PC-9 (cell line): Measurements from ENCODE around the gene TGFB1I1. TPM values are rescaled to one million over a fixed set of nuclear protein-coding genes. Genes with fewer than 3 reads are reported as not detected.

Source experiments
- BruUV-seq: library from RNA; stranded (reverse); fragments of 400-500 nt; replicated peaks from 2 replicates; lab custom pipeline; 2021; lab: Mats Ljungman, UMichigan
- CTCF ChIA-PET: fragments of 300-600 bp; sonication (Branson Sonifier 250); formaldehyde crosslinking; loops from one replicate; lab custom pipeline; 2022; ENCODE audit warnings: antibody characterized with exemption; lab: Charles Lee
- POLR2A ChIA-PET: fragments of 300-600 bp; sonication (Branson Sonifier 250); formaldehyde crosslinking; loops from one replicate; lab custom pipeline; 2022; ENCODE audit warnings: antibody characterized with exemption; ENCODE audit not compliant: unreplicated experiment; lab: Charles Lee
- DNase-seq, 2 experiments: peaks; one replicate each; pipeline versions ENCODE4 v3.0.0 to v3.0.0-alpha.2; 2015 to 2022; ENCODE audit warnings: mixed read lengths in 1 of 2
- H2AFZ ChIP-seq: fragments of 200-600 bp; sonication (generic); 2 replicates; pipeline ENCODE4 v1.8.1; 2017; ENCODE audit warnings: antibody characterized with exemption
- H3F3A ChIP-seq: fragments of 200-600 bp; sonication (generic); 2 replicates; pipeline ENCODE4 v1.8.1; 2017; ENCODE audit warnings: antibody characterized with exemption, mild to moderate bottlenecking, low read depth; ENCODE audit not compliant: insufficient read depth
- H3K27ac ChIP-seq: fragments of 200-600 bp; sonication (generic); 2 replicates; pipeline ENCODE4 v1.6.1; 2016; ENCODE audit warnings: mixed run types
- H3K27me3 ChIP-seq: fragments of 200-600 bp; sonication (generic); 2 replicates; pipeline ENCODE4 v1.6.1; 2016; ENCODE audit warnings: low read depth, mixed run types; ENCODE audit not compliant: insufficient read depth
- H3K36me3 ChIP-seq: fragments of 200-600 bp; sonication (generic); 2 replicates; pipeline ENCODE4 v1.6.1; 2016; ENCODE audit warnings: low read depth, mixed run types
- H3K4me1 ChIP-seq: fragments of 200-600 bp; sonication (generic); replicated peaks from 2 replicates; pipeline ENCODE4 v1.6.1; 2016; ENCODE audit warnings: mixed run types; ENCODE audit not compliant: insufficient read depth
- H3K4me2 ChIP-seq: fragments of 200-600 bp; sonication (generic); 2 replicates; pipeline ENCODE4 v1.6.1; 2017; ENCODE audit warnings: mixed run types
- H3K4me3 ChIP-seq: fragments of 200-600 bp; sonication (generic); 2 replicates; pipeline ENCODE4 v1.6.1; 2016; ENCODE audit warnings: mixed run types
- H3K79me2 ChIP-seq: fragments of 200-600 bp; sonication (generic); 2 replicates; pipeline ENCODE4 v1.6.1; 2017; ENCODE audit warnings: low read depth, mixed run types
- H3K9me2 ChIP-seq: fragments of 200-600 bp; sonication (generic); 2 replicates; pipeline ENCODE4 v1.8.1; 2017; ENCODE audit warnings: mild to moderate bottlenecking; ENCODE audit not compliant: insufficient read depth
- H3K9me3 ChIP-seq: fragments of 200-600 bp; sonication (generic); 2 replicates; pipeline ENCODE4 v1.8.1; 2016; ENCODE audit warnings: low read depth; ENCODE audit not compliant: insufficient read depth
- H4K20me1 ChIP-seq: fragments of 200-600 bp; sonication (generic); 2 replicates; pipeline ENCODE4 v1.8.1; 2017; ENCODE audit not compliant: insufficient read depth
- CTCF ChIP-seq: fragments of 200-600 bp; sonication (generic); conservative IDR thresholded peaks from 2 replicates; pipeline ENCODE4 v1.6.1; 2017; ENCODE audit warnings: mixed run types, antibody characterized with exemption, mild to moderate bottlenecking, moderate library complexity
- EZH2 ChIP-seq: fragments of 200-600 bp; sonication (generic); IDR thresholded peaks from 2 replicates; pipeline ENCODE4 v1.8.0; 2017; ENCODE audit warnings: antibody characterized with exemption, low read depth
- intact Hi-C: fragments of 100-400 bp; cut with micrococcal nuclease; formaldehyde crosslinking; loops from one replicate; pipeline ENCODE4 v1.10.0; 2022; ENCODE audit not compliant: unreplicated experiment
- total RNA-seq: library from RNA; stranded (reverse); gene quantifications from 2 replicates; pipeline ENCODE4 v1.2.3, GENCODE V29; 2021

Gene TGFB1I1
- total RNA-seq, 1 experiment from 2014 or later = 9.0 TPM

DNA sequence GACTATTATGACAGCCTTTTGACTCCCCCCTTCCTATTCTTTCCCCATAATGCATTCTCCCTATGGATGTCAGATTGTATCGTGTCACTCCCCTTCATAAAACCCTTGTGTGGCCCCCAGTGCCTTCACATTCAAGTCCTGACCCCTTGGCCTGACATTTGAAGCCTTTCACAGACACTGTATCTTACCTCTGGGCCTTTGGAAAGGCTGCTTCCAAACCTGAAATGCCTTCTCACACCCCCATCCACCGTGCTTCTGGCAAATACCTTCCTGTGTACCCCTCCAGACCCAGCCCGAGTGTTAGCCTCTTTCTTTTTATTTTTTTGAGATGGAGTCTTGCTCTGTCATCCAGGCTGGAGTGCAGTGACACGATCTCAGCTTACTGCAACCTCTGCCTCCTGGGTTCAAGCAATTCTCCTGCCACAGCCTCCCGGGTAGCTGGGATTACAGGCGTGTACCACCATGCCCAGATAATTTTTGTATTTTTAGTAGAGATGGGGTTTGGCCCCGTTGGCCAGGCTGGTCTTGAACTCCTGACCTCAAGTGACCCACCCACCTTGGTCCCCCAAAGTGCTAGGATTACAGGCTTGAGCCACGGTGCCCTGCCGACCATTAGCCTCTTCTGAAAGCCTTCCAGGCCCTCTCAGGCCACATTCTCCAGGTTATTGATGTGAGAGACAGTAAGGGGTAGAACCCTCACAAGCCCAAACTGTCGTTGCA lies 10.6 kb upstream of the TGFB1I1 start:
- no peak overlapping the region for H3K4me3 ChIP-seq
- peak overlapping the region; percentile 92; the same call in 1 of the 2 replicates for H3K4me2 ChIP-seq
- H3K9me2 ChIP-seq = no peaks in the 10 kb centered on the region
- no peak overlapping the region for H3K27ac ChIP-seq
- H3F3A ChIP-seq = peaks cover 29% of the 10 kb centered on the region
- peaks cover 23% of the 10 kb centered on the region for H3K4me1 ChIP-seq
- BruUV-seq = no TSS peak
- TF ChIP-seq EZH2 = no peak
- DNase-seq = no peak
- intact Hi-C loops = no loop called here
- H3K27me3 ChIP-seq = no peaks in the 10 kb centered on the region
- peaks cover 39% of the 10 kb centered on the region for H3K79me2 ChIP-seq
- no peak overlapping the region for H2AFZ ChIP-seq
- CTCF ChIA-PET = interaction anchor here (0.5 to 1.6 kb wide), 5 partner anchors 11 to 366 kb away, joined by 3 to 10 read pairs (median 4); partner anchors contain the start of gene TGFB1I1
- no peaks in the 10 kb centered on the region for H3K36me3 ChIP-seq
- no peaks in the 10 kb centered on the region for H3K9me3 ChIP-seq
- peaks cover 14% of the 10 kb centered on the region for H4K20me1 ChIP-seq
- POLR2A ChIA-PET = interaction anchor here (0.6 to 0.9 kb wide), 4 partner anchors 12 to 330 kb away, joined by 3 to 7 read pairs (median 4); partner anchors contain the start of gene RUSF1

- CTCF ChIA-PET = no interaction called here
- no peaks in the 10 kb centered on the region for H3K9me2 ChIP-seq
Measured at GRCh38 chr16:31461921-31462804, 9.8 kb upstream of the TGFB1I1 start.

DNA sequence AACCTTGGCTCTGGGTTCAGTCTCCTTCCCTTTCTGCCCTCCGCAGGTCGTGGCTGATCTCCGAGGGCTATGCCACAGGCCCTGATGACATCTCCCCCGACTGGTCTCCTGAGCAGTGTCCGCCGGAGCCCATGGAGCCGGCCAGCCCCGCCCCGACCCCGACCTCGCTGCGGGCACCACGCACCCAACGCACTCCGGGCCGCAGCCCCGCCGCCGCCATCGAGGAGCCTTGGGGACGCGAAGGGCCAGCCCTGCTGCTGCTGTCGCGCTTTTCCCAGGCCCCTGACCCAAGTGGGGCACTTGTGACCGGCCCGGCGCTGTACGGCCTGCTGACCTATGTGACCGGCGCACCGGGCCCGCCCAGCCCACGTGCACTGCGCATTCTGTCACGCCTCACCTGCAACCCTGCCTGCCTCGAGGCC lies 7.6 kb upstream of the TGFB1I1 start:
- ChIA-PET CTCF (no interaction called here), POLR2A (no interaction called here)
- TF ChIP-seq CTCF (no peak), EZH2 (no peak)
- no peaks in the 10 kb centered on the region for H3K9me3 ChIP-seq
- peaks cover 14% of the 10 kb centered on the region for H3K79me2 ChIP-seq
- intact Hi-C loops = no loop called here
- H4K20me1 ChIP-seq = no peaks in the 10 kb centered on the region; the same call in 1 of the 2 replicates
- no peaks in the 10 kb centered on the region for H3K9me2 ChIP-seq
- no peak overlapping the region for H3K4me2 ChIP-seq
- no TSS peak for BruUV-seq
- H3K4me1 ChIP-seq = peaks cover 9% of the 10 kb centered on the region
- DNase-seq = no peak
- H3F3A ChIP-seq = peaks cover 12% of the 10 kb centered on the region; the same call in 1 of the 2 replicates
- H3K27me3 ChIP-seq = no peaks in the 10 kb centered on the region
- no peak overlapping the region for H2AFZ ChIP-seq
- H3K27ac ChIP-seq = no peak overlapping the region
- H3K36me3 ChIP-seq = no peaks in the 10 kb centered on the region
- H3K4me3 ChIP-seq = no peak overlapping the region

More at GRCh38 chr16:31461921-31462804, 9.8 kb upstream of the TGFB1I1 start:
- peaks cover 7% of the 10 kb centered on the region for H4K20me1 ChIP-seq
- POLR2A ChIA-PET = no interaction called here
- no peaks in the 10 kb centered on the region for H3K9me3 ChIP-seq
- DNase-seq = no peak
- no peaks in the 10 kb centered on the region for H3K27me3 ChIP-seq
- no peak overlapping the region for H3K4me3 ChIP-seq
- no peak overlapping the region for H3K4me2 ChIP-seq
- H3K4me1 ChIP-seq = peaks cover 17% of the 10 kb centered on the region
- BruUV-seq = no TSS peak
- no peak overlapping the region for H2AFZ ChIP-seq
- no peaks in the 10 kb centered on the region for H3K36me3 ChIP-seq
- intact Hi-C loops = no loop called here
- no peak for TF ChIP-seq EZH2
- no peak for TF ChIP-seq CTCF
- peaks cover 31% of the 10 kb centered on the region for H3K79me2 ChIP-seq
- peaks cover 29% of the 10 kb centered on the region for H3F3A ChIP-seq
- H3K27ac ChIP-seq = no peak overlapping the region
